ENCODE measurements around the gene CDADC1. TPM values are rescaled to one million over a fixed set of nuclear protein-coding genes. Genes with fewer than 3 reads are reported as not detected.

Gene CDADC1
- total RNA-seq, 6 experiments from 2014 or later = 2.2 to 10.1 (median 5.4) TPM

DNA sequence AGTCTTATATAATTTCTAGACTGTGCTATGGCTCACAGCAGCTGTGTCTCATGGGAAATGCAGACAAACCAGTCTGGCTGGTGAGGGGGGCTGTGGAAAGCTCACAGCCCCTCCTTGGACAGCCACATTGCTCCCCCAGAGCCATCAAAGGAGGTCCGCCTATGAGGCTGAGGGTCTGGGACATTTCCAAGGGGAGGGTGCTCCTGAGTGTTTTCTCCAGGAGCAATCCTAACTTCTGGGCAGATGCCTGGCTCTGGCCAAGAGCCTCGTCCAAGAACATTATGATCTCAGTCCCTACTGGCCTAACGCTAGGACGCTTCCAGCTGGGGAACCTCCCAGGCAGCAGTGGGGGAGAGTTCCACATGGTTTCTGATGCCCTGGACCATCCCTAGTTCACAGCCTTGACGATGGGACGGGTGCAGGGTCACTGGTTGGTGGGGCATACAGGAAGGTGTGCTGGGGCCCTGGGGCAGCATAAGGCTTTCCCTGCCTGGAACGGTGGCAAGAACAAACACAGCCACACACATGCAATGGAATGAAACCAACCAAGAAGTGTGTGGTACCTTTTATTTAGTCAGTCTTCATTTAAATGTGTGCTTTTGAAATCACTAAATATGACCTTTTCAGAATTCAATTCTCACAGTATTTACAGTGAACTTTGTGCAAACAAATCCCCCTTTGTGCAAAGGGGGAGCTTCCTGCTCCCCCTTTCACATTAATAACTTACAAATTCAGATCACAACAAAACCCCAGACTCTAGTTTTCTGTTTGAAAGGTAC is 60.6 kb downstream of the CDADC1 start:
- 0% methylated on average over 1 of the region's 7 CpGs for WGBS (ENCODE audit: insufficient coverage, low coverage, low lambda C conversion rate, missing lambda C conversion rate)
- Histone ChIP-seq H3K4me1 (peaks cover 0 to 9% (median 3%) of the 10 kb centered on the region in 4 donors), H3K27me3 (no peaks in the 10 kb centered on the region), H3K36me3 (no peaks in the 10 kb centered on the region), H3K4me3 (no peak overlapping the region), H3K9me3 (no peaks in the 10 kb centered on the region), H3K27ac (peak overlapping the region; percentile 70 to 74 (median 73))
- ATAC-seq = peak; percentile 47 to 72 (median 64)
- peak in 2 of 3 donors; percentile 58 to 65 for DNase-seq
- TF ChIP-seq POLR2A (IDR thresholded peaks at IDR 0.05) = no peak
- TF ChIP-seq, protein P1, sequence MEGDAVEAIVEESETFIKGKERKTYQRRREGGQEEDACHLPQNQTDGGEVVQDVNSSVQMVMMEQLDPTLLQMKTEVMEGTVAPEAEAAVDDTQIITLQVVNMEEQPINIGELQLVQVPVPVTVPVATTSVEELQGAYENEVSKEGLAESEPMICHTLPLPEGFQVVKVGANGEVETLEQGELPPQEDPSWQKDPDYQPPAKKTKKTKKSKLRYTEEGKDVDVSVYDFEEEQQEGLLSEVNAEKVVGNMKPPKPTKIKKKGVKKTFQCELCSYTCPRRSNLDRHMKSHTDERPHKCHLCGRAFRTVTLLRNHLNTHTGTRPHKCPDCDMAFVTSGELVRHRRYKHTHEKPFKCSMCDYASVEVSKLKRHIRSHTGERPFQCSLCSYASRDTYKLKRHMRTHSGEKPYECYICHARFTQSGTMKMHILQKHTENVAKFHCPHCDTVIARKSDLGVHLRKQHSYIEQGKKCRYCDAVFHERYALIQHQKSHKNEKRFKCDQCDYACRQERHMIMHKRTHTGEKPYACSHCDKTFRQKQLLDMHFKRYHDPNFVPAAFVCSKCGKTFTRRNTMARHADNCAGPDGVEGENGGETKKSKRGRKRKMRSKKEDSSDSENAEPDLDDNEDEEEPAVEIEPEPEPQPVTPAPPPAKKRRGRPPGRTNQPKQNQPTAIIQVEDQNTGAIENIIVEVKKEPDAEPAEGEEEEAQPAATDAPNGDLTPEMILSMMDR (IDR thresholded peaks at IDR 0.05) = no peak
- intact Hi-C loops (cut with DNase I) = no loop called here

DNA sequence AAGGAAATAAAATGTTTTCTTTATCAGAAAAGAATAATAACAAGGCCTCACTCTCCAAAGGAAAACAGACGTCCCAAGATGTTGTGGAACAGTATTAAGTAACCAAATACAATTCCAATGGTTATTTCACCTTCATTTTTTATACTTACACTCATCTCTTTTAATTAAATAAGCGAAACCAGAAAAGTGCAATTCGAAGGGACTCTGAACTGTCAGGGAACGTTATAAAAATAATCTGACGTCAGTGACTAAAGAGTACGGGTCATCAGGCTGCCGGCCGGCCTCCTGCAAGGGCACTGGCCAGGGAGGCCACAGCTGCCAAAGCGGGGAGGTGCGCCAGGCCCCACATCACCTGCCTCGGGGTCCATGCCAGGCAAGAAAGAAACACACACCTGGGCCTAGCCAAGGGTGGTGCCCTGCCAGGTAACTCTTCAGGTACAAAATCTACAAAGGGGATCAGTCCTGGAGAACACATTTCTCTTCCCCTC is 61.2 kb downstream of the CDADC1 start:
- ATAC-seq (peak; percentile 78 to 85 (median 82)), DNase-seq (peak; percentile 74 to 82 (median 77))
- Histone ChIP-seq H3K36me3 (no peaks in the 10 kb centered on the region), H3K4me3 (no peak overlapping the region), H3K27me3 (no peaks in the 10 kb centered on the region), H3K9me3 (no peaks in the 10 kb centered on the region), H3K27ac (peak overlapping the region; percentile 70 to 74 (median 73)), H3K4me1 (peaks cover 0 to 9% (median 3%) of the 10 kb centered on the region in 4 donors)
- intact Hi-C loops (cut with DNase I) = no loop called here
- TF ChIP-seq, protein P1 (IDR thresholded peaks at IDR 0.05) = no peak
- 28% methylated on average over 8 of the region's 11 CpGs for WGBS (ENCODE audit: insufficient coverage, low coverage, low lambda C conversion rate, missing lambda C conversion rate)

DNA sequence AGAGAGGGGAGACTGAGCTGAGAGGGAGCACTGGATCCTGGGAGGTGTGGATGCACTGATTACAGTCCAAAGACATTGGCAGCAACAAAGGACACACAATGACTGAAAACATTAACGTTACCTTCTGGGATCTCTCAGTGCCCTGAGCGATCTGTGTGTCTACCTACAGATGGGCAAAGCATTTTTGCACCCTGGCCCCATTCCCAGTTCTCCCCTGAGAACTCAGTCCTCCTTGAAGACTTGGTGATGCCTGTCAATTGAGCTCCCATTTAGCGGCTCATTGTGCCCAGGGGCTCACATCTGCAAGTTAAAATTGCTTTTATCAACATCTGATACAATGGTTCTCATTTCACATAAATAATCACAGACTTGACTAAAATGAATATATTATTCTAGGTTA is 62.5 kb downstream of the CDADC1 start:
- no peaks in the 10 kb centered on the region for H3K27me3 ChIP-seq
- WGBS (ENCODE audit: insufficient coverage, low coverage, low lambda C conversion rate, missing lambda C conversion rate) = 100% methylated on average over 1 of the region's 3 CpGs
- peaks cover 0 to 9% (median 3%) of the 10 kb centered on the region in 4 donors for H3K4me1 ChIP-seq
- TF ChIP-seq POLR2A (IDR thresholded peaks at IDR 0.05) = no peak
- TF ChIP-seq, protein P1 (IDR thresholded peaks at IDR 0.05) = no peak
- H3K27ac ChIP-seq = no peak overlapping the region
- H3K9me3 ChIP-seq = no peaks in the 10 kb centered on the region
- H3K4me3 ChIP-seq = no peak overlapping the region
- no peak for ATAC-seq
- intact Hi-C loops (cut with DNase I) = no loop called here
- no peaks in the 10 kb centered on the region for H3K36me3 ChIP-seq
- DNase-seq = no peak

DNA sequence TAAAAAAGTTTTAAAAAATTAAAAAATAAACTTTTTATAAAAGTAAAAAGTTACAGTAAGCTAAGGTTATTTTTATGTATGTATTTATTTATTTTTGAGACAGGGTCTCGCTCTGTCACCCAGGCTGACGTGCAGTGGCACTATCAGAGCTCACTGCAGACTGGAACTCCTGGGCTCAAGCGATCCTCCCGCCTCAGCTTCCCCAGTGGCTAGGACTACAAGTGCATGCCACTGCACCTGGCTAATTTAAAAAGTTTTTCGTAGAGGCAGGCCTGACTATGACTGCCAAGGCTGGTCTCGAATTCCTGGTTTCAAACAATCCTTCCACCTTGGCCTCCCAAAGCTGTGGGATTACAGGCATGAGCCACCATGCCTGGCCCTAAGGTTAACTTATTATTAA is 64.1 kb downstream of the CDADC1 start:
- H3K36me3 ChIP-seq = no peaks in the 10 kb centered on the region
- no peaks in the 10 kb centered on the region for H3K27me3 ChIP-seq
- no peaks in the 10 kb centered on the region for H3K9me3 ChIP-seq
- WGBS (ENCODE audit: insufficient coverage, low coverage, low lambda C conversion rate, missing lambda C conversion rate) = 98% methylated on average over 6 of the region's 6 CpGs
- DNase-seq (no peak), ATAC-seq (no peak)
- intact Hi-C loops (cut with DNase I) = no loop called here
- H3K27ac ChIP-seq = no peak overlapping the region
- TF ChIP-seq, protein P1 (IDR thresholded peaks at IDR 0.05) = no peak
- TF ChIP-seq POLR2A (IDR thresholded peaks at IDR 0.05) = no peak
- peaks cover 0 to 9% (median 3%) of the 10 kb centered on the region in 4 donors for H3K4me1 ChIP-seq
- no peak overlapping the region for H3K4me3 ChIP-seq

Measured in right lobe of liver (tissue), 6 donors.